Kidney (tissue), 14 donors: ENCODE results near the gene CADPS2. TPM values are rescaled to one million over a fixed set of nuclear protein-coding genes. Genes with fewer than 3 reads are reported as not detected.

ENCODE experiments used
- DNase-seq, 5 donors: peaks; one replicate each; pipeline ENCODE4 v3.0.0-alpha.2; 2013 to 2020
- FAIRE-seq: peaks from 2 replicates; lab custom pipeline; 2012; peaks lifted over from hg19 to GRCh38; lab: Jason Lieb, UNC
- H3K27ac ChIP-seq, 2 donors: one replicate each; pipeline ENCODE4 v1.7.0; 2013; ENCODE audit warnings: low read depth in 2 of 2, low read length in 2 of 2, inconsistent platforms in 1 of 2
- H3K27me3 ChIP-seq: one replicate; pipeline ENCODE4 v1.7.1; 2013; ENCODE audit warnings: low read length, inconsistent platforms; ENCODE audit not compliant: control insufficient read depth, insufficient read depth
- H3K36me3 ChIP-seq, 3 donors: one replicate each; pipeline versions ENCODE4 v1.7.0 to v1.7.1; 2013; ENCODE audit warnings: low read length in 3 of 3, control low read depth in 1 of 3, inconsistent platforms in 1 of 3; ENCODE audit not compliant: insufficient read depth in 3 of 3, control insufficient read depth in 2 of 3
- H3K4me1 ChIP-seq, 3 donors: one replicate each; pipeline versions ENCODE4 v1.7.0 to v1.7.1; 2013; ENCODE audit warnings: low read length in 3 of 3, inconsistent platforms in 1 of 3, low read depth in 1 of 3; ENCODE audit not compliant: control insufficient read depth in 2 of 3, insufficient read depth in 2 of 3
- H3K4me3 ChIP-seq, 3 donors: one replicate each; pipeline versions ENCODE4 v1.7.0 to v1.8.1; 2013; ENCODE audit warnings: low read length in 3 of 3, control low read depth in 1 of 3, inconsistent platforms in 1 of 3
- H3K9ac ChIP-seq, 3 donors: one replicate each; pipeline versions ENCODE4 v1.7.0 to v1.7.1; 2013; ENCODE audit warnings: low read length in 3 of 3, control low read depth in 1 of 3, inconsistent platforms in 1 of 3
- H3K9me3 ChIP-seq, 3 donors: one replicate each; pipeline versions ENCODE4 v1.7.0 to v1.7.1; 2013; ENCODE audit warnings: low read length in 3 of 3, control low read depth in 1 of 3, inconsistent platforms in 1 of 3; ENCODE audit not compliant: control insufficient read depth in 2 of 3, insufficient read depth in 1 of 3
- intact Hi-C: fragments of 100-400 bp; cut with DNase I; formaldehyde crosslinking; loops from one replicate; pipeline ENCODE4 v1.11.1; 2022
- polyA plus RNA-seq: library from polyadenylated mRNA; stranded (reverse); fragments of 350-450 nt; fragmentation: Illumina TruSeq; extraction: RNeasy Lipid Tissue Mini Kit (QIAGEN cat#74804); gene quantifications from one replicate; pipeline ENCODE4 v1.2.3, GENCODE V29; 2014; ENCODE audit warnings: low read depth, low replicate concordance; ENCODE audit not compliant: insufficient read depth
- total RNA-seq: library from RNA; stranded (reverse); fragmentation: NEBNext Ultra II Directional; extraction: Animal tissue kit (Norgen Biotek cat#: 25700); gene quantifications from one replicate; pipeline ENCODE4 v1.2.1, GENCODE V29; 2021
- TF ChIP-seq, protein P1 (sequence below): IDR thresholded peaks from 3 replicates; pipeline ENCODE4 v1.5.1; 2012; ENCODE audit warnings: mild to moderate bottlenecking, moderate library complexity, borderline replicate concordance; ENCODE audit not compliant: insufficient read depth; ENCODE audit errors: extremely low read depth
- donor health status: control.
- donor health status: control.
- donor health status: control.
- donor health status: control.
- donor health status: control.
- donor health status: DM: yes; HTN: yes; CAD: no.
- donor health status: Normal renal cell carcinoma (clear cell type).

Gene CADPS2
- total and polyA plus RNA-seq, 2 donors from 2014 or later, result 33.0 to 39.9 TPM

DNA sequence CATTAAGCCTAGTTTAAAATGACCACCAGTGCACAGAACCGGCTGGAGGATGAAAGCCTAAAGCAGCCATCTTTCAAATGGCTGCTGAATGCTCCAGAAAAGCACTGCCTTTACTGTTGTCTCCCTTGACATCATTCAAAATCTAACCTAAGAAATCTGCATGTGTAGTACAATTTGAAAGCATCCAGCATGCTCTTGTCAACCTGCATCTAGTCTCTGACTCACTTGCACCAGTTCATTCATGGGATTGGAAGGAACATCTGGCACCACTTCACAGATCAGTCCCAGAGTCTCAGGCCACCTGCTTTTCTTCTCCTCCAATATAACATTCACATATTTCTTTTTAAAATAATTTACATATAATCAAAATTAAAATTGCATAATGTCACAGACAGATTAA, 263.6 kb downstream of the CADPS2 start:
- H3K4me1 ChIP-seq, result no peaks in the 10 kb centered on the region
- H3K4me3 ChIP-seq, result no peak overlapping the region
- H3K9me3 ChIP-seq, result no peaks in the 10 kb centered on the region
- no peak overlapping the region for H3K27ac ChIP-seq
- TF ChIP-seq, protein P1, sequence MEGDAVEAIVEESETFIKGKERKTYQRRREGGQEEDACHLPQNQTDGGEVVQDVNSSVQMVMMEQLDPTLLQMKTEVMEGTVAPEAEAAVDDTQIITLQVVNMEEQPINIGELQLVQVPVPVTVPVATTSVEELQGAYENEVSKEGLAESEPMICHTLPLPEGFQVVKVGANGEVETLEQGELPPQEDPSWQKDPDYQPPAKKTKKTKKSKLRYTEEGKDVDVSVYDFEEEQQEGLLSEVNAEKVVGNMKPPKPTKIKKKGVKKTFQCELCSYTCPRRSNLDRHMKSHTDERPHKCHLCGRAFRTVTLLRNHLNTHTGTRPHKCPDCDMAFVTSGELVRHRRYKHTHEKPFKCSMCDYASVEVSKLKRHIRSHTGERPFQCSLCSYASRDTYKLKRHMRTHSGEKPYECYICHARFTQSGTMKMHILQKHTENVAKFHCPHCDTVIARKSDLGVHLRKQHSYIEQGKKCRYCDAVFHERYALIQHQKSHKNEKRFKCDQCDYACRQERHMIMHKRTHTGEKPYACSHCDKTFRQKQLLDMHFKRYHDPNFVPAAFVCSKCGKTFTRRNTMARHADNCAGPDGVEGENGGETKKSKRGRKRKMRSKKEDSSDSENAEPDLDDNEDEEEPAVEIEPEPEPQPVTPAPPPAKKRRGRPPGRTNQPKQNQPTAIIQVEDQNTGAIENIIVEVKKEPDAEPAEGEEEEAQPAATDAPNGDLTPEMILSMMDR, result no peak
- H3K27me3 ChIP-seq, result no peaks in the 10 kb centered on the region
- FAIRE-seq (no peak), DNase-seq (no peak)
- no peaks in the 10 kb centered on the region for H3K36me3 ChIP-seq
- intact Hi-C loops, result no loop called here
- no peak overlapping the region for H3K9ac ChIP-seq

DNA sequence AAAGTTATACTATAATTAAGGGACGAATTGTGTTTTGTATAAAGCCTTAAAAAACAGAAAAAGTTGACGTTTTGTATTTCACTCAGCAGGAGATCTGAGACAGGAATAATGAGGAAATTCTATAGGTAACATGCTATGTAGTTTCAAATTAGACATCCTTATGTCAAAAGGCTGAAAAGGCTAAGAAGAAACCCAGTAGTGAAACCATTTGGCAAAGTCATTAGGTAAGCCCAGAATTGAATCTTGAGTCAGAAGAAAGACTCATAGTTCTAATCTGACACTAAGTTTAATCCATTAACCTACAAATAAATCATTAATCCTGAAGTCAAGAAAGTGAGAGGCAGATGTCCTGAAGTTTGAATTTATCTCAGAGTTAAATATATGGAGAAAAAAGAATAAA, 266.6 kb downstream of the CADPS2 start:
- H3K4me3 ChIP-seq, result no peak overlapping the region

DNA sequence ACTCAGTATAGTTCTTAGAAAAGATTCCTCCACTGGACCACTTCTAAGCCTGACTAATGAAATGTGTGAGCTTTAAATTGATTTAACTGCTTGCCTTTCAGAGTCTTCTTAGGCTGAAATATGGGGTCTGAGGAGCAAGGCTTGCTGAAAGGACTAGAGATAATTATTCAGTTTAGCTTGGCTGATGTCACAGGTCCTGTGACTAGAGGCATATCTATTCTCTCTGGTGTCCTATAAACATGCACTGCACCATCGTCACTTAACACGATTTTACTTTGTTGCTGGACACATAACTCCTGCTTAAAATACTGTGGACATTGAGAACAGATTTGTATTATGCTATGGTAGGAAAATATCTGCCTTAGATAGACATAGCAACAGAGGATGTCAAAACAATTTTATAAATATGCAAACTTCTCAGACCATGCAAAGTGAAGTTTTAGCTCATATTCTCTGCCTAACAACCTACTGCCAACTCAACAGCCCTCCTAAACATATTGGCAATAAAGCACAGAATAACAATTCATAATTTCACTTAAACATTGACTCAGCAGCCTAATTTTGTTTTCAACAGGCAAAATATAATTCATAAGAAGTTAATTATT, 267.6 kb downstream of the CADPS2 start:
- no peak for FAIRE-seq
- no peak overlapping the region for H3K27ac ChIP-seq
- H3K27me3 ChIP-seq, result no peaks in the 10 kb centered on the region
- no peaks in the 10 kb centered on the region for H3K4me1 ChIP-seq
- intact Hi-C loops, result no loop called here
- DNase-seq, result peak in 1 of 5 donors; percentile 9
- H3K9me3 ChIP-seq, result no peaks in the 10 kb centered on the region
- H3K9ac ChIP-seq, result no peak overlapping the region
- TF ChIP-seq, protein P1, result no peak
- H3K4me3 ChIP-seq, result no peak overlapping the region
- H3K36me3 ChIP-seq, result no peaks in the 10 kb centered on the region

More for the DNA sequence above, 266.6 kb downstream of the CADPS2 start:
- no peak overlapping the region for H3K9ac ChIP-seq
- FAIRE-seq, result peak; percentile 3
- DNase-seq, result no peak
- H3K4me1 ChIP-seq, result no peaks in the 10 kb centered on the region
- H3K27me3 ChIP-seq, result no peaks in the 10 kb centered on the region
- TF ChIP-seq, protein P1, result no peak
- H3K27ac ChIP-seq, result no peak overlapping the region
- H3K9me3 ChIP-seq, result no peaks in the 10 kb centered on the region
- no peaks in the 10 kb centered on the region for H3K36me3 ChIP-seq
- intact Hi-C loops, result no loop called here

DNA sequence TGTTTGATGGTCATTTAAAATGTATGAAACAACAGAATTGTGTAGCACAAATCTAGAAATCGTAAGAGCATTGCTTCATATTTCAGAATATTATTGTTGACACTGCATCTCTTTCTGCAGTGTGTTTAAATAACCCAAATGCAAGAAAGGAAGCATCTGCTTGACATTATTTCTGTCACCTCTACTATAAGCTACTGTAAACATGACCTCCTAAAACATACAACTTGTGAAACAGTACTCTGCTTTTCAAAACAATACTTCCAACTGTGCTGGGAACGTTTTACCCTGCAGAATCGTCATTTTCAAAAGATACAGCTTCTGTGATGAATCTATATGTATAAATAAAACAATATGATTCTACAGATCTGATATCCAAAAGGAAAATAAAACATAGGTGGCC, 269.3 kb downstream of the CADPS2 start:
- DNase-seq, result peak in 1 of 5 donors; percentile 7
- Histone ChIP-seq H3K36me3 (no peaks in the 10 kb centered on the region), H3K4me1 (no peaks in the 10 kb centered on the region), H3K4me3 (no peak overlapping the region), H3K27ac (no peak overlapping the region), H3K9ac (no peak overlapping the region), H3K27me3 (no peaks in the 10 kb centered on the region), H3K9me3 (no peaks in the 10 kb centered on the region)
- intact Hi-C loops, result no loop called here
- TF ChIP-seq, protein P1, result no peak
- no peak for FAIRE-seq
